DMS53 treated with DMSO at 0.1 percent for 48 hours (cell line): ENCODE data around the gene CTNS.

Experiments used
- DNase-seq: peaks from one replicate; lab custom pipeline; 2025; ENCODE audit not compliant: unreplicated experiment; lab: John Stamatoyannopoulos, UW

Gene CTNS

DNA sequence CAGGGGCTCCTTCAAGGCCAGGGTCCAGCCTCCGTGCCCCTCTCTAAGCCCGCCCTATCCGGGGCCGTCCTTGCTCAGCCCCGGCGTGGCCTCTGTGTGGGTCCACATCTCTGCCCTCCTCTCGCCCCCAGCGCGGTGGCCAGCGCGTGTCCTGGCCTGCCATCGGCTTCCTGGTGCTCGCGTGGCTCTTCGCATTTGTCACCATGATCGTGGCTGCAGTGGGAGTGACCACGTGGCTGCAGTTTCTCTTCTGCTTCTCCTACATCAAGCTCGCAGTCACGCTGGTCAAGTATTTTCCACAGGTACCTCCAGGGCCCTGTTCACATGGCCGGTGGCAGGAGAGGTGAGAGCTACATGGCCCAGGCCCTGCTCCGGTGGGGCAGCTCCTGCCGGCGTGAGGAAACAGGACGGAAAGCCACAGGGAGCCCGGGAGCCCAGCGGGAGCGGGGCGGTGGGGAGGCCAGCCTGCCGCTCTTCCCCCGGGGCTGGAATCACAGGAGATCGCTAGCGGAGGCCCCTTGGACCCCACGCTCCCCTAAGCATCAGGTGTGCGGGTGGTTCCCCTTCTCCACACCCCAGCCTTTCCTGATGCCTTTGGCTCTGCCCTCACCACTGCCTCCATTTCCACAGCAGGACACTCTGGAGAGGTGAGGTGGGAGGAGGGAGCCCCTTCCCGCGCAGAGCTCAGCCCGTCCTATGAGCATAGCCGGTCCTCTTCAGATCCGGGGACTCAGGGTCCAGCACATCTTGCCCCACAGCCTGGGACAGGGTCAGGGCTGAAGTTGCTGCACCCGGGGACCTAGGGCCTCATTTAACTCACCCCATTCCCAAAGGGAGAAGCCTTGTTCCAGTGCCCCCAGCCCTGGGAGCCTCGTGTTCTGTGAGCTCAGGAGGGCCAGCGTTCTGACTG is 21.6 kb downstream of the CTNS start:
- DNase-seq = no peak

DNA sequence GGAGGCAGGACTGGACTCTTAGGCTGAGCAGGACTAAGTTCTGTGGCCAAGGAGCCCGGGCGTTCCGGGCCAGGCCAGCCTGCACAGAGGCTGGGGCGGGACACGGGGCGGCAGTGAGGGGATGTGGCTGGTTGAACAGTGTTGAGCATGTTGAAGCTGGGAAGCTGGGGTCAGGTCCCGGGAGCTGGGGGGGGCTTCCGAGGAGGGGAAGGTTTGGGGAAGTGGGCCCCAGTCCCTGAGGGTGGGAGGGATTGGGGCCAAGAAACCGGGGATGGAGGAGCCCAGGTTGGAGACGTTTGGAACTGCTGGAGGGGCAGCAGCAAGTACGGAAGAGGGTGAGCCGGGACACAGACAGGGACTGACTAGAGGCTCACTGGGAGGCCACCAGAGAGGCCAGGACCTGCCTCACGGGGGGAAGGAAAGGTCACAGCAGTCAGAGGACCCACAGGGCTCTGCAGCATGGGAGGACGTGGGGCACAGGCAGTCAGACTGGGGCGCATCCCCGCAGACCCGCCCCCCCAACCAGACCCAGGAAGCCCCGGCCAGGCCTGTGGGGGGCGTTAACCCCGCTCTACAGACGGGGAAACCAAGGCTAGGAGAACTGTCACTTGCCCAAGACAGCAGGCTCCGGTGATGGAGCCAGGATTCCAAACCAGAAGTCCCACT is 22.4 kb downstream of the CTNS start:
- no peak for DNase-seq

GRCh38 chr17:3659541-3660111 is 23.1 kb downstream of the CTNS start:
- DNase-seq = no peak

- DNase-seq = no peak
Observed at GRCh38 chr17:3660311-3660891, 23.8 kb downstream of the CTNS start.

GRCh38 chr17:3663102-3664011 is 26.8 kb downstream of the CTNS start:
- no peak for DNase-seq

DNA sequence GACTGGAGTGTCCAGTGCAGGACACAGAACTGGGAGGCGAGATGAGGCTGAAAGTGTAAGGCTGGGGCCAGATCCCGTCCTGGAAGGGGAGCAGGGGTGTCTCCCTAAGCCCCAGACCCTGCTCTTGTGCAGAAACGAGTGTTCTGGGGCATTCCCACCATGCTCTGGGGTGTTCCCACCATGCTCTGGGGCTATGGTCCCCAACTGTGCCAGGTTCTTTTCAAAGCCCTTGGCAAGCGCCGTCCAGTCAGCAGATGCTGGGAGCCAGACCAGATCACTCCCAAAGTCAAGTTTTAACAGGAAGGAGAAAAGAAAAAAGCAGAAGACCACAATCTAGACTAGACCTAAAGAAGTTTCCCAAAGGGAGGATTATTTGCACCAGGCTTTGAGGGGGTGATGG is 29.3 kb downstream of the CTNS start:
- no peak for DNase-seq

DNA sequence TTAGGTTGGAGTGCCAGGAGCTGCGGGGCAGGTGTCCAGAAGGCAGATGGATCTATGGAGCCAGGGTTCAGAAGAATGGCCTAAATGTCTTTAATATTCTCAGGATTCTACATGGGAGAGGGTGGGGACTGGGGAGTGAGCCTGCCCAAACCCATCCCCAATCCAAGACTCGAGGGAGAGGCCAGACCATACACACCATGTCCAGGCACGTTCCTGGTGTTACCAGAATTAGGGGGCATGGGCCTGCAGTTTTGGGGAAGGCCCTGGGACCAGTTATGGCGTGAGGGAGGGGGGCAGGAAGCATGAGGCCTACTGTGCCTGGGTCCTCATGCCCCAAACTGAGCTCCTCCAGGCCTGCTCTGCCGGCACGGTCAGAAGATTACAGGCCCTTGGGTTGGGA is 30.0 kb downstream of the CTNS start:
- DNase-seq = no peak

DNA sequence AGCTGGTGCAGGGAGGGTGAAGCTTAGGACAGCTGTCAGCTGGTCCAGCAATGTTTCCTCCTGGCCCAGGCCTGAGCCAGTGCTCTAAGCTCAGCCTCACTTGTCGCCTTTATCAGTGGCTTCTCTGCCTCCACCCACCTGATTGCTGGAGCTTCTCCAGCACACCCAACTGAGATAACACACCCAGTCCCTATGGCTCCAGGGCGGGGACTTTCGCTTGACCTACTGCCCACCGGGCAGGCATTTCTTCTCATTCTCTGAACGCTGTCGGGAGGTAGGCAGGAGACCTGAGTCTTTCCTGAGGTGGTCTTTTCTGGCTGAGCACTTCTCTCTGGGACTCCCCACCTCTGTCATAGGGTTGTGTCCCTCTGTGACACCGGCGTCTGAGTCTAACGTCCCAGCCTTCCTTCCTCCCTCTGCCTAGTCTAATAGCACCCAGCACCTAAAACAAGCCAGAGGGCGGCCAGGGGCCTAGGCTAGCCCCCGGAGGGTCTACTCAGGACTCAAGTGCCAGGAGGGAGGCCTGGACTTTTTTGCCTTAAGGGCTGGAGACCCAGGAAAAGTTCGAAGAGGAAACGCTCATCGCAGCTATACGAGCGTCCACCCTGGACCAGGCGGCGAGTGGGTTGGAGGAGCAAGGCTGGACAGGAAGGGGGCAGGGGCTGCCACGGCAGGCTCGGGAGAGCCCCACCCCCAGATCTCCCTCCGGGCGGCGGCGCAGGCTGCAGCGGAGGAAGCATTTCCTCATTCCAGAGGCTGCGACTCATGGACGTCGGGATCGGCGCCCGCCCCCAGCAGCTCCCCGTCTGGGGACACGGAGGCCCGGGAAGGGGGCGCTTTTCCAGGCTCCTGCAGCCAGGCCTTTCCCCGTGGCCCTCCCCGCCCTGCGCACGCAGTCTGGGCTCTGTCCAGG is 31.1 kb downstream of the CTNS start:
- DNase-seq = peak; percentile 31

DNA sequence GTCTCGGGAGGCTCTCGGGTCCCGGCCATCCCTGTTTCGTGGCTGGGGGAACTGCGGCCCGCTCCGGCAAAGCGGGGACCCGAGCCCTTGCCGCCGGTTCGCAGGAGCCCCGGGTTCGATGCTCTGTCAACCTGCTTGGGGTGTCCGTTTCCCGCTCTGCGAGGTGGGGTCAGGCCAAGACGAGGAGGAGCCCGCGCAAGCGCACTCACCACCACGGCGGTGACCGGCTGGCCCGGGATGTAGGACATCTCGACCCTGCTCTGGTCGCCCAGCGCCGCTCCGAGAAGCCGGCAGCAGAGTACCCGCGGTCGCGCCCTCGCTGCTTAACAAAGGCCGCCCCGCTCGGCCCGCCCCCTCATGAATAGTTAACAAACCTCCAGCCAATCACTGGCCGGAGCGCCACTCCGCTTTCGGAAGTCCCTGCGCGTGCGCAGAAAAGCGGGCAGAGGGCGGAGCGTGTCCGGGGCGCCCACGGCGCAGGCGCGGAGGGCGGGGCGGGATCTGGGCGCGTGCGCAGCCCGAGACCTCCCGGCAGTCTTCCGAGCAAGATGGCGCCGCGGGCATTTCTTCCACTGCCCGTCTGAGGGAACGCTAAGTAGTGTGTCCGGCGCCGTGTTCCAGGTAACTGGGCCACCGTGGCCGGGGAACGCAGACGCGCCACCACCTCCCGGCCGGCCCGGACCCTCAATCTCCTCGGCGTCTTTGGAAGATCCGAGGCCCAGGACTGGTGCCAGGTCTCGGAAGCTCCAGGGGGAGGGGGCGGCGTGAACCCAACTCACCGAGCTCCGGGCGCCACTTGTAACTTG is 31.9 kb downstream of the CTNS start, which contains the start of the genes EMC6 and TAX1BP3:
TSS of gene EMC6 (plus strand) at position 534 of the 806 bp plus-strand sequence. CDS start 335 bp downstream, outside the sequence.
TSS of gene TAX1BP3 (minus strand) at position 300 of the 806 bp plus-strand sequence. CDS start at position 248, 52 bp downstream.
- peak; percentile 91 for DNase-seq

GRCh38 chr17:3669085-3669347 is 32.5 kb downstream of the CTNS start:
- no peak for DNase-seq

- no peak for DNase-seq
Observed at GRCh38 chr17:3669548-3669947, 33.0 kb downstream of the CTNS start.

DNA sequence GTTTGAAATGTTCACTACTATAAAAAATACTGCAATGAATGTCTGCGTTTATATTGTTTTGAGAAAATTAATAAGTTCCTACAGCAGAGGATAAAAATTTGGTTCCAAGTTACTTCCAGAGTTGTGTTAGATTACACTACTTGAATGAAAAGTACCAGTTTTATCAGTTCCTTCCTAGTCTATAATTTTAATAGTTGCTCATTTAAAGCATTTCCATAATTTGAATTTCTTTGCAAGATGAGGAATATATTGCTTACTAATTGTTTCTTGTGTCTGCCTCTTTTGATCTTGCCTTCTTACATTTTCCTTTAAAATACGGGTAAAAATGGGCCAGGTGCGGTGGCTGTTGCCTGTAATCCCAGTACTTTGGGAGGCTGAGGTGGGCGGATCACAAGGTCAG is 36.0 kb downstream of the CTNS start:
- DNase-seq = no peak

GRCh38 chr17:3675886-3676285 is 39.3 kb downstream of the CTNS start:
- no peak for DNase-seq

- DNase-seq = no peak
Observed at GRCh38 chr17:3678095-3678820, 41.7 kb downstream of the CTNS start.

DNA sequence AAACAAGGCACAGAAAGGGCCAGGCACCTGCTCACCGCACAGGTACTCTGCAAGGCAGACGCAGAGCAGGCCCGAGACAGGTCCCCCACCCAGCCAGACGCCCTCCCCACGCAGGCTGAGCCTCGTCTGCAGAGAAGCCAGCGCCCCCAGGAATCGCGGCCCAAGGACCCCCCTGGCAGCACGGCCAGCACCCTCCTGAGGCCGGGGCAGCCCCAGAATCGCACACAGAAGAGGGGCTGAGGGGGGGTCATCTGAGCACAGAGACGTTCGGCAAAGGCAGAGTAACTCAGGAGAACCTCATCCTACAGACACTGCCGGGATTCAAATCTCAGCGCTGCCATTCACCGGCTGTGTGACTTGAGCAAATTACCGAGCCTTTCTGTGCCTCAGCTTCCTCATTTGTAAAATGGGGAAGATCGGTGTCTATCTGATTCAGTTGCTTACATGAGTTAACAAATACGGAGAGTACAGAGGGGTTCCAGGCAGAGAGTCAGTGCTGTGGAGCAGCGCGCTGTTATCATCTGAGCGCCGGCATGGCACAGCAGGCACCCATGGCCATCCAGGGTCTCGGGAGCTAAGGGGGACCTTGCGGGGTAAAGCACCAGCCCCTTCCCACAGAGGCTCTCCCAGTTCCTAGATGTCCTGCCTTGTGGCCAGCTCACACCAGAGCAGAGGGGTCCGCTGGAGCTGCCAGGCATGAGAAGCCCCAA is 42.4 kb downstream of the CTNS start:
- DNase-seq = no peak

- DNase-seq = no peak
Observed at GRCh38 chr17:3679531-3680126, 43.1 kb downstream of the CTNS start.

- DNase-seq = no peak
Observed at GRCh38 chr17:3681057-3681456, 44.5 kb downstream of the CTNS start.
